H54 (cell line): ENCODE data around the gene DCANP1.

Experiments used
- DNase-seq: peaks from one replicate; pipeline ENCODE4 v3.0.0; 2011; ENCODE audit warnings: low spot score, mixed read lengths; ENCODE audit not compliant: insufficient read length
- FAIRE-seq: peaks from 3 replicates; lab custom pipeline; 2011; peaks lifted over from hg19 to GRCh38; lab: Jason Lieb, UNC
- POLR2A ChIP-seq: IDR thresholded peaks from 2 replicates; pipeline ENCODE4 v1.6.1; 2011; ENCODE audit warnings: low read depth, mild to moderate bottlenecking, low read length

DCANP1 gene

DNA sequence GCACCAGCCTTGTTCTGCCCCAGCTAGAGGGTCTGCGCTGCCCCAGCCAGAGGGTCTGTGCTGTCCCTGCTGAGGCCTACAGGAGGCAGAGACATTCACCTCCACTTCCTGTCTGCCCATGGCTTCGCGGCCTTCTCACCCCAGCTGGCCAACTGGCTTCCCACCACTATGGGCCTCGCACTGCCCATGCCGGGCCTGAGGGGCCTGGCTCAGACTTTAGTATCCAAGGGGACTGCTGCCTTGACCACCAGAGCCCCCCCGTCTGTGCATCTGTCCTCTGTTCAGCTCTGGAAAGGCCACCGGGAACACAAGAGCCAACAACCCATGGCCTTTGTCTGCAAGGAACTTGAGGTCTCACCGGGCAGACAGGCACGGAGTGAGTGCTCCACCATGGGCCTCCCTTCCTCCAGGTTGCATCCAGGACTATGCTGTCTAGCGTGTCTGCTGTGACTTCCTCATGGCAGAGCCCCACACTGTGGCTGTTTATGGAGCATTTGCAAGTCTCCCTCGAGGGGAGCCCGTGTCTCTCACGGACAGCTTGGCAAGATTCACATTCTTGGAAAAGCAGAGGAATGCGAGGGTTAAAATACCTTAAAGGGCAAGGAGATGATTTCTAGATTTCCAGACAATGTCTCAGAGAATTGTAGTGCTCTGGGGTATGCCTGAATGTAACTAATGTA lies 1.7 kb downstream of the DCANP1 start:
- no peak for FAIRE-seq
- DNase-seq = no peak
- TF ChIP-seq POLR2A = no peak

DNA sequence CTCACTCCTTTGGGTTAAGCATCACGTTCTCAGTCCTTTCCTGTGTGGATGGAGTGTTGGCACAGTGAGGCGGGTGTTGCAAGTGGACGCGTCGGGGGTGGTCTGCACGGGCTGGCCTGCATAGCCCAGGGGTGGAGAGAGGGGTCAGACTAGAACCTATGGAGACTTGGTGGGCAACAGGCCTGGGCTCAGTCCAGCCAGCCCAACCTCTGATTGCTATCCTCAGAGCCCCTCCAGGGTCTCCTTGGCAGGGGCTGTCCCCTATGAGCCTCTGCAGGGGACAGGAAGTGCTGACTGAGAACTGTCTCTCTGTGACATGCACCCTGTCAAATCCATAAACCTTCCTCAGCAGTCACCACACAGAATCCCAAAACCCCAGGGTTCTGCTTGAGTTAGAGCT lies 2.3 kb downstream of the DCANP1 start:
- no peak for FAIRE-seq
- no peak for DNase-seq
- no peak for TF ChIP-seq POLR2A

DNA sequence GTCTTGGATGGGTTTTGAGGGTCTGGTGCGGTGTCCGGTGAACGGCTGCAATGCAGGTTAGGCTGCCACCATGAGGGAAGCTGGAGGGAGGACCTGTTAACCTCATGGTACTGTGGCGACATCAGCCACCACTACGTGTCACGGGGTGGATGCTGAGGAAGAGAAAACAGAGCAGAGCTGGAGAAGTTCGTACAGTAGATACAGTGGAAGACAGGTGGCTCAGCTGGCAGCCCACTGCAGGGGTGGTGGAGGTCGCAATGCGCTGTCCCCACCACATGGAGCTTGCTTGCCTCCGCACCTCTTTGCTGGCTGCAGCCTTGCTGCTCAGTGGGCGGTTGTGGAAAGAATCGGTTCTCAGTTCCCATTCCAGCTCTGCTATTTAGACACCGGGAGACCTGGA lies 2.8 kb downstream of the DCANP1 start:
- FAIRE-seq (no peak), DNase-seq (no peak)
- no peak for TF ChIP-seq POLR2A

DNA sequence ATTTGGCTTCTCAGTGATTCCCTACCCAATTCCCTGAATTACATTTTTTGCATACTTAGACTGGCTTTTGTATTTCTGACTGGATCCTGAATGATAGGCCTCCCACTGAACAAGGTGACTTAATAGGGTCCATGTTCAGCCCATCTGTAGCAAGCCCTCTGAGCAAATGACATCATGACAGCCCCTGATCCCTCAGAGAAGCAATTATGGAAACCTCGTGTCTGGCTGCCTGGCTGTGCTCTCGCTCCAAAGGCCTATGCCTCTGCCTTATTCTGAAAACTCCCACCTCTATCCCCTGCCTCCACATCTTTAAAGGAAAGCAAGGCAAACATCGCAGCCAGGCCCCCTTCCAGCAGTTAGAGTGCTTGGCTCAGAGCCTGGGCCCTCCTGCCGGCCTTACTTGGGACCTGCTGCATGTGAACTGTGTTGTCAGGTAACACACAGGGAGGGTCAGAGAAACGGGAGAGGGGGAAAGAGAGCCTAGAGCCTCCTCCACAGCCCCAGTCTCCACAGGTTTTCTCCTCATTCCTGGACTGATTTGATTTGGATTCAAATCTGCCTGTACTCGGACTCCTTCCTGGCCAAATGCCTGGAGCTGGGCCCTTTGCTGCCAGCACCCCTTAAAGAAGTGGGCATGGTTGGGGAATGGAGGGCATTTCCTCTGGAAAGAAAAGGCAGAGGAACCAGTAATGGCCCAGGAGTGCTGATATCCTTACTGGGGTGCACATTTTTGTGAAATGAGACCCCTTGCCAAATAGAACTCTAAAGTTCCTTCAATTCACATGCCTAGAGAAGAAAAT lies 3.8 kb downstream of the DCANP1 start:
- FAIRE-seq (no peak), DNase-seq (no peak)
- TF ChIP-seq POLR2A = no peak

DNA sequence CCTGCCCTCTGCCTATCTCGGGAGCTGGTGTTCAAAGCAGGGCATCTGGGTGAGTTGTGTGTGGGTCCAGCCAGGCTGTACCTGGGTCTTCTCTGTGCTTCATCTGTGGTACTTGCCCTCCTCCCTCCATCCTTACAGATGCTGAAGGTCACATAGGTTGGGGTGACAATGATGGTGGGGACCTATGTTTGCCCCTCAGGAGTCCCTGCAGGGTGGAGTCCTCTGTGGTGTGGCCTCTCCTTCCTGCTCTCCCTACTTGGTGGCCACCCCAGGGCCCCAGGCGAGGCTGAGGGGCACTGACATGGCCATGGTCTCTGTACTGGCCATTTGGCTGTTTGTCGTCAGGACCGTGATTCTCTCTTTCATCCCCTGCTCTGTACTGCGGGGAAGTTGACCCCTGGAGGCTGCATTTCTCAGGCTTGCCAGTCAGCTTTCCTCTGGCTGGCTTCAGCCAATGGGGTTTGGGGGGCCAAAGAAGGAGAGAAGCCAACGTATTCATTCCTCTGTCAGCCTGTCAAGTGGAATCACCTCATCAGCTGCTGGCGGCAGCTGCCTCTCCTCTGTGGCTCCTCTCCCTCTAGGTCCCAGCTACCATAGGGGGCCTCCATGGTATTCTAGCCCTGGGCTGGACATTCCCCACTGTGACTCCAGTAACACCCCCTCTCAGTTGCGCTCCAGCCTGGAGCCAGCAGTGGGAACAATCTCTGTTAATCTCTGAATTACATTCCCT lies 4.6 kb downstream of the DCANP1 start:
- TF ChIP-seq POLR2A = no peak
- FAIRE-seq = no peak

DNA sequence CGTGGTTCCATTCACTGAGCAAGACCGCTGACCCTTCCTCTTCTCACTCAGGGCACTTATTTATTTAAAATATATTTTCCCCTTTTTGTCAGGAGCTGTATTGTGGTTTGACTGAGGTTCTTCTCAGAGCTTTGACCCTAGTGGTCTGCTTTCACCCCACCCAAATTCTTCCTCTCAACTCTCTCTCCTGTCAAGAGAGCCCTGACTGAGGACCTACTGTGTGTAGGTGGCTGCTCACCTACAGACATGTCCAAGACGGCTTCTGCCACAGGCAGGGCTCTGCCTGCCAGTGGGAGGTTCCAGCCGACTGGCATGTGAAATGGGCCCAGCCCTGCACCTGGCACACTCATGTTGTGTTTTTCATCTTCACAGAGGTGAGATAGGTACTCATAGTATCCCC lies 5.2 kb downstream of the DCANP1 start:
- no peak for TF ChIP-seq POLR2A
- no peak for FAIRE-seq
- no peak for DNase-seq

More for the DNA sequence above, 4.6 kb downstream of the DCANP1 start:
- no peak for DNase-seq

DNA sequence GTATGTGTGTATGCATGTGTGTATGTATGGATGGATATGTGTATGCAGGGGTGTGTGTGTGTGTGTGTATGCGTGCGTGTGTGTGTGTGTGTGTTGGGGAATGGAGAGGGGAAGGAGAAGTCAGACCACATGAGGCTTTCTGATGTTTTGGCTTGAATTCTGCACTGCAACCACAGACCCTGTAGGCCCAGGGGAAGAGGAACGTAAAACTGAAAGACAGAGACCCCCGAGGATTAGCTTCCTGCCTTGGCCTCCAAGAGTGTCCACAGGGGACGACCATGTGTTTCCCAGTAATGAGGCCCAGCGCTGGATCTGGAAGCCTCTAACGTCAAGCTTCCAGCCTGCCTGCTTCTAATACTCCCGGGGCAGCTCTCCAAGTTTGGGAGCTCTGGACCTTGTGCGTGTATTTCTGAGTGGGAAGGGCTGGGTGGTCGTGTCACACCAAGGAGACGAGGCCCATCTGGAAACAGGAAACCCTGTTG lies 5.8 kb downstream of the DCANP1 start:
- no peak for FAIRE-seq
- TF ChIP-seq POLR2A = no peak

DNA sequence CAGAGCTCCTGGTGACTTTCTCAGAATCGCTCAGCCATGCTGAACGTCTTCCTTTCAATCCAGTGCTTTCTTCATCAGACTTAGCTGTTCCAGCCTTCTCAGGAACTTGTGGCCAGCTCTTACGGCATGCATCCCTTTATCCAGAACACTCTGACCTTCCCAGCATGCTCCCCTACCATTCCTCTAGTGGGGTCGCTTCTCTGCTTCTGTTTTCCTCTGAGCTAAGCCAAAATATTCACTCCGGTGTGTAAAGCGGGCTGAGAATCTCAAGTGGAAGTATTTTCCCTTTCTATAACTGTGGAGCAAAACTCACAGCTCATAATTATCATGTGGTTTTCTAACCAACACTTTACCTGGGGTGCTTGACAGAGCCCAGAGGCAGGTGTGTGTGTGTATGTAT lies 6.2 kb downstream of the DCANP1 start:
- no peak for TF ChIP-seq POLR2A
- DNase-seq = no peak
- FAIRE-seq = no peak

More for the DNA sequence above, 5.8 kb downstream of the DCANP1 start:
- no peak for DNase-seq

DNA sequence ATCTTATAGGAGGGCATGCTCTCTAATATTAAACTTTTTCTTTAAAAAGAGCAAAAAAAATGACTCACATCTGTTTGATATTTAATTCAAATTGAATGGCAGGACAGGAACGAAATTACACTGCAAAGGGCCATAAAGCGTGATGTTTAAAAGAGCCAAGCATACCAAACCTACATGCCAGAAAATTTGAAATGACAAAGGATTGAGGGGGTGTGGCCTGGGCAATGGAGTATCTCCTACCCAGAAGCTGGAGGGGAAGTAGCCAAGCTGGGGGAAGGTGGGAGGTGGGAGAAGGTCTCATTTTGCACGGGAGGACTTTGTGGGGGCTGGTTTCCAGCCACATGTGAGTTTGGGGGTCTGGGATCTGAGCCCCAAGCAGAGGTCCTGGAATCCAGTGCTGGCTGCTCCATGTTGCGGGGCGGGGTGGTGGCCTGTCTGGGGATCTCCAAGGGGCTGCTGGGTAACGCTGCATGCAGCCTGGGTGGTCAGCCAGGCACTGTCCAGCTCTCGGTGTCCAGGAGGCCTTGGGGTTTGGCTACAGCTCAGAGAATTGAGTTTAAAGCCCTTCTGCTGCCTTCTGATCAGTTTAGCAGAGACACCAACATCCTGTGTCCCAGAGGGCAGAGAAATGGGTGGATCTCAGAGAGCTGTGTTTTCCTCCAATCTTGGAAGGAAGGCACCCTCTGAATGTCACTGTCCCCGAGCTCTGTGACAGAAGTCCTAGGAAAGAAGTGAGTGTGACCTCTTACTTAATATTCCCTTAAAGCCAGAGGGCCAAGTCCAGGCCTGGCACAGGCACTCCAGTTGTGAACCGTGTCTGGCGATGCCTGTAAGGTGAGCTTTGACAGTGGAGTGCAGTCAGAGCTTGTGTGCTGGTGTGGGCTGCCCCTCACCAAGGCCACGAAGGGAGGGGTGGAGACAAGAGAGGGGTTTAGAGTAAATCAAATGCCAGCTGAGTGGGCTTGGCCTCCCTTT lies 7.6 kb downstream of the DCANP1 start:
- no peak for DNase-seq
- FAIRE-seq = no peak
- TF ChIP-seq POLR2A = no peak

DNA sequence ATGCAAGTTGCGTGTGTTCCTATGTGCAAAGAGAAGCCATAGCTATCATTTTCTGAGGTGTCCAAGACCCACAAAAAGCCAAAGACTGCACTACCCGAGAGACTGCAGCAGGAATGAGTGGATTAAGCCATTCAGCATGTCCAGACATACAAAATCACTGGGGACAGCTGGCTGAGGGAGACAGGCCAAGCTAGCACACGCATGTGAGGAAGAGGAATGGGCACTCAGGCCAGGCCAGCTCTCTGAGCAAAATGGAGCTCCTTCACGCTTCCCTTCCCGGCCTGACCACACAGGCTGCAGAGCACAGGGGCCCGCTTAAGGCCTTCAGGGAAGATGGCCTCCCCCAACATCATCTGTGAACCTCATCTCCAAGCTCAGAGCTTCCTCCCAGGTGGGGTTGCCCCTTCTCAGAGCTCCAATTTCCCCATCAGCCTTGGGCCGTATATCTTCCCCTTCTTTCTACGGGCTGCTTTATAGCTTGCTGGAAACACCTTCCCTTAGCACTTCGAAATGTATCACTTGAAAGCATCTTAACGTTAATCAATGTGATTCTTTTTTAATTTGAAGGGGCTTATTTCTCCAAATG lies 8.4 kb downstream of the DCANP1 start:
- no peak for FAIRE-seq
- no peak for DNase-seq
- TF ChIP-seq POLR2A = no peak

DNA sequence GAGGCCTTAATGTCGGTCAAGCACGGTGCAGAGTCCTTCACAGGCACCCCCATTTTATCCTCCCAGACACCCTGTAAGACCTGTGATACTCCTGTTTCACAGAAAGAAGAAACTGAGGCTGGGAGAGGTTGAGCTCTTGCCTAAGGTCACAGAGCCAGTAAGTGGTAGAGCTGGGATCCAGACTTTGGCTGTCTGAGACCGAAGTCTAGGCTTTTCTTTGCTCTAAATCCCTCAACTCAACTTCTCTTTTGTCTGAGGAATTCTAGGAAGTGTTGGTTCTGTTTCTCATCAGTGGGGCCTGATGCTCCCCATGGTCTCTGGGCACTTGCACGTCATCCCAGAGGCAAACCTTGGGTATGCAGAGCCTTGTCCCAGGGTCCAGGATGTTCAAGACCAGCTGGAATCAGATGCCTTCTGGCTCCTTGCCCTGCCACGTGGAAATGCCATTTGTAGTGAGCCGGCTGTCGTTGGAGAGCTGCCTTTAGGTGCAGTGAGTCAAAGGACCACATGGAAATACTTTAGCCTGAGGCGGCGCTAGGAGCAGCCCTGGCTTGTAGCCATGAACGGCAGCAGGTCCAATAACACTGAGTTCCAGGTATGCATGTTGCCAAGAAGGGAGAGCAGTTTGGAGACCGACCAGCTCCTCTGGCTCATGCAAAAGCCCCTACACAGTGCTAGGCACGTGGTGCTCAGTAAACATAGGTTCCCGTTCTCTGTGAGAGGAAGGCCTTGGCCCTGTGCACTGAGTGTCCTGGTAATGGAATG lies 9.2 kb downstream of the DCANP1 start:
- DNase-seq (peak; percentile 80), FAIRE-seq (peak; percentile 70)
- TF ChIP-seq POLR2A = no peak

DNA sequence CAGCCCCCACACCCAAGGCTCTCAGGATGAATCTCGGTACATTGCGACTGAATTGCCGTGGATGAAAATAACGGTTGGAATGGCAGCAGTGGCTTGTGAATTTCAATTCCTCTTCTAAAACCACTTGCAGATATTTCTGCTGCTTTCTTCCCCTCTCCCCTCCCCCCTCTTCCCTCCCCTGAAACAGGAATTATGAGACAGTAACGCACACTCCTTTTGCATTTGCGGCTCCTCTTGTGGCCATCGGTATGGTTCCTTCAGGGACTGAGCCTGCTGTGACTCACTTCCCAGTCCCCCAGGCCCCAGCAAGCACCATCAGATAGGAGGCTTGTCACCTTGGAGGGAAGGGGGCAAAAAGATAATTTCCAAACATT lies 9.7 kb downstream of the DCANP1 start:
- TF ChIP-seq POLR2A = no peak
- no peak for DNase-seq
- FAIRE-seq = no peak
